B cell (primary cell): ENCODE data around the gene LDLRAD1. TPM values are rescaled to one million over a fixed set of nuclear protein-coding genes. Genes with fewer than 3 reads are reported as not detected.
"Not testable (repeated sequence)": the region's sequence is repeated elsewhere in the genome, so short reads cannot be mapped to it uniquely, and the experiment has no call there.

Experiments used
- ATAC-seq: fragments of 200-7000 bp; cut with Tn5 transposase; one replicate; pipeline ENCODE4 v1.10.0; 2021; ENCODE audit warnings: low read depth, mild to moderate bottlenecking, moderate number of reproducible peaks, moderate library complexity
- CTCF ChIA-PET: fragments of 350-600 bp; sonication (Branson Sonifier 250); formaldehyde crosslinking; loops from one replicate; lab custom pipeline; 2021; ENCODE audit warnings: antibody characterized with exemption, inconsistent platforms; lab: Charles Lee
- POLR2A ChIA-PET: fragments of 350-600 bp; sonication (Branson Sonifier 250); formaldehyde crosslinking; loops from one replicate; lab custom pipeline; 2021; ENCODE audit warnings: antibody characterized with exemption; lab: Charles Lee
- DNase-seq: peaks from one replicate; pipeline ENCODE4 v3.0.0; 2013
- H2AFZ ChIP-seq: 2 replicates; pipeline ENCODE4 v1.6.1; 2012; ENCODE audit warnings: mild to moderate bottlenecking, low read depth, low read length; ENCODE audit not compliant: insufficient read depth, poor library complexity, severe bottlenecking
- H3K27ac ChIP-seq, 2 donors: 1 replicate in 1 of 2; 2 replicates in 1 of 2; pipeline ENCODE4 v1.5.1; 2012 to 2013; ENCODE audit warnings: low read length in 2 of 2, mild to moderate bottlenecking in 2 of 2, moderate library complexity in 1 of 2
- H3K27me3 ChIP-seq, 4 experiments: fragments of 200-600 bp in 1 of 4; sonication (generic) in 1 of 4; replicated peaks in 1 of 4; 1 replicate in 2 of 4; 2 replicates in 2 of 4; pipeline versions ENCODE4 v1.6.1 to v1.7.0; 2013 to 2016; ENCODE audit warnings: low read length in 3 of 4, mild to moderate bottlenecking in 2 of 4, mixed read lengths in 1 of 4, moderate library complexity in 1 of 4; ENCODE audit not compliant: insufficient read depth in 4 of 4, control insufficient read depth in 3 of 4; ENCODE audit errors: control extremely low read depth in 1 of 4
- H3K36me3 ChIP-seq, 2 experiments: replicated peaks in 1 of 2; 1 replicate in 1 of 2; 2 replicates in 1 of 2; pipeline versions ENCODE4 v1.6.1 to v1.7.1; 2013; ENCODE audit warnings: low read length in 1 of 2; ENCODE audit not compliant: insufficient read depth in 2 of 2, control insufficient read depth in 1 of 2; ENCODE audit errors: control extremely low read depth in 1 of 2, extremely low read depth in 1 of 2
- H3K4me1 ChIP-seq, 2 donors: fragments of 200-600 bp in 1 of 2; sonication (generic) in 1 of 2; 1 replicate in 1 of 2; 2 replicates in 1 of 2; pipeline versions ENCODE4 v1.5.1 to v1.6.1; 2013 to 2017; ENCODE audit warnings: low read length in 2 of 2; ENCODE audit not compliant: control insufficient read depth in 2 of 2, insufficient read depth in 2 of 2
- H3K4me2 ChIP-seq: replicated peaks from 2 replicates; pipeline ENCODE3; 2012; ENCODE audit warnings: mild to moderate bottlenecking, low read depth, low read length; ENCODE audit not compliant: poor library complexity, severe bottlenecking
- H3K4me3 ChIP-seq, 5 experiments: fragments of 200-600 bp in 1 of 5; sonication (generic) in 1 of 5; 1 replicate in 3 of 5; 2 replicates in 2 of 5; pipeline versions ENCODE4 v1.5.1 to v1.7.0; 2011 to 2016; ENCODE audit warnings: low read length in 4 of 5, mild to moderate bottlenecking in 4 of 5, low read depth in 2 of 5, control low read depth in 1 of 5, moderate library complexity in 1 of 5; ENCODE audit not compliant: insufficient read depth in 1 of 5; ENCODE audit errors: control extremely low read depth in 1 of 5, extremely low read depth in 1 of 5
- H3K79me2 ChIP-seq: fragments of 200-600 bp; sonication (generic); one replicate; pipeline ENCODE4 v1.6.0; 2016; ENCODE audit warnings: low read length; ENCODE audit not compliant: control insufficient read depth, insufficient read depth
- H3K9ac ChIP-seq: fragments of 200-600 bp; sonication (generic); 2 replicates; pipeline ENCODE4 v1.6.1; 2017; ENCODE audit warnings: mild to moderate bottlenecking, low read length, moderate library complexity
- H3K9me3 ChIP-seq, 3 donors: one replicate each; pipeline versions ENCODE4 v1.6.1 to v1.7.1; 2013; ENCODE audit warnings: low read length in 2 of 3; ENCODE audit not compliant: control insufficient read depth in 2 of 3, insufficient read depth in 1 of 3; ENCODE audit errors: control extremely low read depth in 1 of 3
- H4K20me1 ChIP-seq: 2 replicates; pipeline ENCODE4 v1.6.0; 2012; ENCODE audit warnings: mild to moderate bottlenecking, low read length; ENCODE audit not compliant: insufficient read depth, control insufficient read depth, poor library complexity, severe bottlenecking
- H3K27ac Mint-ChIP-seq: one replicate; pipeline ENCODE4 v1.8.0; 2021; ENCODE audit warnings: mixed read lengths
- H3K27me3 Mint-ChIP-seq: one replicate; pipeline ENCODE4 v1.8.0; 2021; ENCODE audit warnings: mixed read lengths
- H3K4me1 Mint-ChIP-seq: one replicate; pipeline ENCODE4 v1.8.0; 2021; ENCODE audit warnings: mixed read lengths
- H3K4me3 Mint-ChIP-seq: one replicate; pipeline ENCODE4 v1.8.0; 2021; ENCODE audit warnings: mixed read lengths
- H3K9me3 Mint-ChIP-seq: one replicate; pipeline ENCODE4 v1.8.0; 2022; ENCODE audit warnings: mixed read lengths; ENCODE audit not compliant: insufficient read depth
- EZH2 ChIP-seq: IDR thresholded peaks from 2 replicates; pipeline ENCODE4 v1.6.1; 2012; ENCODE audit warnings: borderline replicate concordance, low read depth, mild to moderate bottlenecking, moderate library complexity, low read length; ENCODE audit not compliant: insufficient read depth, poor library complexity, severe bottlenecking
- WGBS: methylation state at CpG from one replicate; pipeline ENCODE4 v1.1.5; 2013; ENCODE audit warnings: missing lambda C conversion rate; ENCODE audit not compliant: insufficient coverage; 5-methylcytosine and 5-hydroxymethylcytosine counted together
- intact Hi-C: fragments of 100-400 bp; cut with micrococcal nuclease; formaldehyde crosslinking; loops from one replicate; pipeline ENCODE4 v1.10.0; 2022
- polyA plus RNA-seq: library from polyadenylated mRNA; depleted of rRNA; stranded (reverse); fragments of >200 nt; gene quantifications from 2 replicates; pipeline ENCODE4 v1.2.3, GENCODE V29; 2012
- total RNA-seq, 2 donors: library from RNA; stranded (reverse); fragments of 120-200 nt in 1 of 2; gene quantifications; 1 replicate in 1 of 2; 2 replicates in 1 of 2; pipeline versions ENCODE4 v1.2.3 to v1.2.4, GENCODE V29; 2013 to 2022
- TF ChIP-seq, protein P1 (sequence below): fragments of 200-600 bp; IDR thresholded peaks from one replicate; pipeline ENCODE4 v1.8.0; 2022; ENCODE audit warnings: antibody characterized with exemption, mild to moderate bottlenecking

The LDLRAD1 gene
- total and polyA plus RNA-seq, 2 donors (not counting 1 experiment from before 2014, with no cell fraction given), result not detected

- Histone ChIP-seq H2AFZ (no peak overlapping the region), H3K4me1 (no peaks in the 10 kb centered on the region), H3K9me3 (no peaks in the 10 kb centered on the region), H4K20me1 (no peaks in the 10 kb centered on the region), H3K27me3 (no peaks in the 10 kb centered on the region), H3K4me2 (no peak overlapping the region), H3K27ac (no peak overlapping the region), H3K9ac (no peak overlapping the region), H3K36me3 (peaks cover 0 to 16% of the 10 kb centered on the region in 2 experiments), H3K4me3 (no peak overlapping the region), H3K79me2 (no peaks in the 10 kb centered on the region)
- ChIA-PET POLR2A (no interaction called here), CTCF (no interaction called here)
- H3K4me1 Mint-ChIP-seq, result peaks cover 4% of the 10 kb centered on the region
- DNase-seq (no peak), ATAC-seq (no peak)
- no peaks in the 10 kb centered on the region for H3K27me3 Mint-ChIP-seq
- intact Hi-C loops, result no loop called here
- no peak for TF ChIP-seq EZH2
- TF ChIP-seq, protein P1, sequence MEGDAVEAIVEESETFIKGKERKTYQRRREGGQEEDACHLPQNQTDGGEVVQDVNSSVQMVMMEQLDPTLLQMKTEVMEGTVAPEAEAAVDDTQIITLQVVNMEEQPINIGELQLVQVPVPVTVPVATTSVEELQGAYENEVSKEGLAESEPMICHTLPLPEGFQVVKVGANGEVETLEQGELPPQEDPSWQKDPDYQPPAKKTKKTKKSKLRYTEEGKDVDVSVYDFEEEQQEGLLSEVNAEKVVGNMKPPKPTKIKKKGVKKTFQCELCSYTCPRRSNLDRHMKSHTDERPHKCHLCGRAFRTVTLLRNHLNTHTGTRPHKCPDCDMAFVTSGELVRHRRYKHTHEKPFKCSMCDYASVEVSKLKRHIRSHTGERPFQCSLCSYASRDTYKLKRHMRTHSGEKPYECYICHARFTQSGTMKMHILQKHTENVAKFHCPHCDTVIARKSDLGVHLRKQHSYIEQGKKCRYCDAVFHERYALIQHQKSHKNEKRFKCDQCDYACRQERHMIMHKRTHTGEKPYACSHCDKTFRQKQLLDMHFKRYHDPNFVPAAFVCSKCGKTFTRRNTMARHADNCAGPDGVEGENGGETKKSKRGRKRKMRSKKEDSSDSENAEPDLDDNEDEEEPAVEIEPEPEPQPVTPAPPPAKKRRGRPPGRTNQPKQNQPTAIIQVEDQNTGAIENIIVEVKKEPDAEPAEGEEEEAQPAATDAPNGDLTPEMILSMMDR, result no peak
- H3K27ac Mint-ChIP-seq, result no peak overlapping the region
- no peak overlapping the region for H3K4me3 Mint-ChIP-seq
- WGBS, result 100% methylated on average over 4 of the region's 5 CpGs
- H3K9me3 Mint-ChIP-seq, result no peaks in the 10 kb centered on the region
Measured at GRCh38 chr1:54027848-54028247, 9.9 kb upstream of the LDLRAD1 start.

GRCh38 chr1:54024811-54025210, 6.8 kb upstream of the LDLRAD1 start:
- not testable (repeated sequence) for H3K4me3 Mint-ChIP-seq

More at GRCh38 chr1:54024811-54025210, 6.8 kb upstream of the LDLRAD1 start:
- H3K9ac ChIP-seq, H2AFZ ChIP-seq, H3K27me3 Mint-ChIP-seq, intact Hi-C loops, H3K4me1 ChIP-seq, H3K4me2 ChIP-seq, H3K4me1 Mint-ChIP-seq, DNase-seq, H3K79me2 ChIP-seq, H3K27ac ChIP-seq, ATAC-seq, POLR2A ChIA-PET, H3K27me3 ChIP-seq, H3K36me3 ChIP-seq, H3K27ac Mint-ChIP-seq, H3K9me3 Mint-ChIP-seq, H3K9me3 ChIP-seq, H3K4me3 ChIP-seq, H4K20me1 ChIP-seq: not testable (repeated sequence)
- CTCF ChIA-PET, result interaction anchor here (0.9 kb wide), 1 partner anchor 164 kb away, joined by 3 read pairs; no protein-coding TSS in a partner anchor
- WGBS, result no CpG with 5 or more reads among the region's 1 CpG
